HepG2 (cell line): ENCODE results near the gene PDPK1. TPM values are rescaled to one million over a fixed set of nuclear protein-coding genes. Genes with fewer than 3 reads are reported as not detected.

ENCODE experiments used
- ATAC-seq: fragments of 200-7000 bp; cut with Tn5 transposase; 3 replicates; pipeline ENCODE4 v1.9.1; 2020; ENCODE audit warnings: mild to moderate bottlenecking, moderate library complexity
- BruUV-seq: library from RNA; stranded (reverse); fragments of 400-500 nt; replicated peaks from 2 replicates; lab custom pipeline; 2021; lab: Mats Ljungman, UMichigan
- CTCF ChIA-PET: fragments of 300-600 bp; formaldehyde crosslinking; extraction: SDS; loops from one replicate; lab custom pipeline; 2021; ENCODE audit warnings: low total read pairs, inconsistent platforms, low intra/inter-chr PET ratio; lab: Yijun Ruan, JAX
- POLR2A ChIA-PET: fragments of 350-600 bp; sonication (Branson Sonifier 250); formaldehyde crosslinking; loops from one replicate; lab custom pipeline; 2020; ENCODE audit warnings: antibody characterized with exemption, inconsistent platforms; lab: Yijun Ruan, JAX
- DNase-seq: peaks from one replicate; pipeline ENCODE4 v3.0.0-alpha.2; 2015; ENCODE audit warnings: low spot score
- FAIRE-seq: peaks from 3 replicates; lab custom pipeline; 2011; peaks lifted over from hg19 to GRCh38; lab: Jason Lieb, UNC
- H2AFZ ChIP-seq: one replicate; pipeline ENCODE4 v1.6.1; 2011; ENCODE audit warnings: low read length, inconsistent platforms
- H3K27ac ChIP-seq: fragments of 300-600 bp; 3 replicates; pipeline ENCODE4 v1.8.0; 2011; ENCODE audit warnings: mixed run types, mild to moderate bottlenecking, mixed read lengths, low read length, inconsistent platforms; ENCODE audit not compliant: insufficient read depth; ENCODE audit errors: extremely low read length
- H3K27me3 ChIP-seq, 2 experiments: fragments of 200-600 bp in 1 of 2; 2 replicates in 1 of 2; 3 replicates in 1 of 2; pipeline versions ENCODE4 v1.6.0 to v1.8.0; 2011; ENCODE audit warnings: low read length in 2 of 2, mild to moderate bottlenecking in 2 of 2, moderate library complexity in 2 of 2, inconsistent platforms in 1 of 2; ENCODE audit not compliant: insufficient read depth in 2 of 2, control insufficient read depth in 1 of 2
- H3K36me3 ChIP-seq, 2 experiments: fragments of 200-600 bp in 1 of 2; replicated peaks in 1 of 2; 2 replicates in 1 of 2; 3 replicates in 1 of 2; pipeline versions ENCODE4 v1.5.1 to v1.8.0; 2011; ENCODE audit warnings: low read length in 2 of 2, inconsistent platforms in 1 of 2; ENCODE audit not compliant: insufficient read depth in 2 of 2, control insufficient read depth in 1 of 2
- H3K4me1 ChIP-seq: 2 replicates; pipeline ENCODE4 v1.5.1; 2012; ENCODE audit warnings: low read length, inconsistent platforms; ENCODE audit not compliant: insufficient read depth
- H3K4me2 ChIP-seq: 2 replicates; pipeline ENCODE4 v1.6.0; 2011; ENCODE audit warnings: low read depth, low read length, inconsistent platforms
- H3K4me3 ChIP-seq, 3 experiments: fragments of 200-600 bp in 1 of 3; sonication (generic), shearing (Covaris generic) in 1 of 3; replicated peaks in 1 of 3; 2 replicates each; pipeline ENCODE4 v1.5.1; 2011 to 2016; ENCODE audit warnings: low read length in 3 of 3, inconsistent platforms in 2 of 3, low read depth in 2 of 3, mild to moderate bottlenecking in 2 of 3, control low read depth in 1 of 3, mixed read lengths in 1 of 3; ENCODE audit not compliant: insufficient read depth in 1 of 3
- H3K79me2 ChIP-seq: one replicate; pipeline ENCODE4 v1.6.1; 2011; ENCODE audit warnings: low read length, inconsistent platforms; ENCODE audit not compliant: insufficient read depth
- H3K9ac ChIP-seq: 2 replicates; pipeline ENCODE4 v1.6.0; 2011; ENCODE audit warnings: mild to moderate bottlenecking, low read depth, low read length, inconsistent platforms; ENCODE audit not compliant: insufficient read depth
- H3K9me3 ChIP-seq: 2 replicates; pipeline ENCODE4 v1.5.1; 2012; ENCODE audit warnings: mild to moderate bottlenecking, low read length
- H4K20me1 ChIP-seq: 2 replicates; pipeline ENCODE4 v1.6.0; 2011; ENCODE audit warnings: inconsistent platforms, mild to moderate bottlenecking, low read length, moderate library complexity; ENCODE audit not compliant: insufficient read depth
- DNMT1 ChIP-seq: sonication (generic); formaldehyde crosslinking; IDR thresholded peaks from 2 replicates; pipeline ENCODE4 v1.5.1; 2020; ENCODE audit warnings: mild to moderate bottlenecking, missing genetic modification reagents
- GATA4 ChIP-seq: sonication (generic); IDR thresholded peaks from 2 replicates; pipeline ENCODE4 v1.6.1; 2016; ENCODE audit warnings: antibody characterized with exemption, low read depth, borderline replicate concordance
- GLI4 ChIP-seq: sonication (generic); formaldehyde crosslinking; IDR thresholded peaks from 2 replicates; pipeline ENCODE4 v1.5.1; 2020; ENCODE audit warnings: missing genetic modification reagents, mild to moderate bottlenecking, moderate library complexity, borderline replicate concordance
- GPN1 ChIP-seq: sonication (generic); formaldehyde crosslinking; IDR thresholded peaks from 2 replicates; pipeline ENCODE4 v1.5.1; 2020; ENCODE audit warnings: missing genetic modification reagents, borderline replicate concordance
- PAF1 ChIP-seq: IDR thresholded peaks from 2 replicates; pipeline ENCODE4 v1.6.1; 2016; ENCODE audit warnings: missing genetic modification reagents, missing compliant biosample characterization
- RARG ChIP-seq: sonication (generic); formaldehyde crosslinking; IDR thresholded peaks from 2 replicates; pipeline ENCODE4 v1.4.0; 2020; ENCODE audit warnings: low read depth, mild to moderate bottlenecking, missing genetic modification reagents
- SPEN ChIP-seq: sonication (generic); formaldehyde crosslinking; IDR thresholded peaks from 2 replicates; pipeline ENCODE4 v1.5.1; 2020; ENCODE audit warnings: low read depth, mild to moderate bottlenecking, missing genetic modification reagents
- ZBTB43 ChIP-seq: sonication (generic); formaldehyde crosslinking; conservative IDR thresholded peaks from 2 replicates; pipeline ENCODE4 v1.4.0; 2020; ENCODE audit warnings: missing genetic modification reagents
- ZHX1 ChIP-seq: sonication (generic); formaldehyde crosslinking; IDR thresholded peaks from 2 replicates; pipeline ENCODE4 v1.8.1; 2022; ENCODE audit warnings: low read depth, mild to moderate bottlenecking, missing genetic modification reagents
- ZHX2 ChIP-seq, 2 experiments: sonication (generic) in 1 of 2; formaldehyde crosslinking in 1 of 2; IDR thresholded peaks; 2 replicates each; pipeline versions ENCODE4 v1.6.1 to v1.9.0; 2014 to 2022; ENCODE audit warnings: antibody characterized with exemption in 1 of 2, borderline replicate concordance in 1 of 2, inconsistent platforms in 1 of 2, low read depth in 1 of 2, missing genetic modification reagents in 1 of 2
- ZNF207 ChIP-seq: fragments of 450-650 bp; IDR thresholded peaks from 2 replicates; pipeline ENCODE4 v1.6.1; 2016; ENCODE audit warnings: antibody characterized with exemption, borderline replicate concordance
- ZNF614 ChIP-seq: IDR thresholded peaks from 2 replicates; pipeline ENCODE4 v1.6.1; 2018; ENCODE audit warnings: missing biosample characterization, missing genetic modification reagents, inconsistent platforms, borderline replicate concordance
- WGBS: methylation state at CpG from one replicate; pipeline ENCODE4 v1.1.6; 2017; ENCODE audit warnings: low lambda C conversion rate; 5-methylcytosine and 5-hydroxymethylcytosine counted together
- in situ Hi-C: cut with HindIII; loops from 2 replicates; pipeline ENCODE4 v1.10.0; 2017; ENCODE audit warnings: low pct_unique_long_range_greater_than_20kb; ENCODE audit not compliant: extremely low pct_ligation_motif_present
- intact Hi-C: fragments of 100-400 bp; cut with micrococcal nuclease; formaldehyde crosslinking; loops from one replicate; pipeline ENCODE4 v1.10.0; 2022; ENCODE audit not compliant: unreplicated experiment
- polyA plus RNA-seq, 8 experiments: library from polyadenylated mRNA; depleted of rRNA in 3 of 8; stranded (reverse) in 7 of 8; unstranded in 1 of 8; fragments of >200 nt; fragmentation: Illumina TruSeq in 4 of 8; extraction: Trizol in 4 of 8; gene quantifications; 2 replicates each; pipeline versions ENCODE4 v1.2.1 to v1.2.3, GENCODE V29; 2011 to 2016; ENCODE audit warnings: low read depth in 4 of 8, missing spikeins in 1 of 8, mixed read lengths in 1 of 8; ENCODE audit not compliant: insufficient read depth in 1 of 8
- total RNA-seq, 5 experiments: library from RNA; depleted of rRNA; stranded (reverse); fragments of >200 nt; fragmentation: Illumina TruSeq; extraction: Trizol; gene quantifications; 2 replicates each; pipeline ENCODE4 v1.2.3, GENCODE V29; 2016; ENCODE audit warnings: low read depth in 1 of 5

The PDPK1 gene
- total and polyA plus RNA-seq, 2 of the 13 experiments (the other 11 are each of a cell fraction or from before 2014, with no cell fraction given): 59.6 to 129 TPM

GRCh38 chr16:2531696-2532493 is 5.9 kb upstream of the PDPK1 start:
- Histone ChIP-seq H4K20me1 (no peaks in the 10 kb centered on the region), H3K27me3 (no peaks in the 10 kb centered on the region), H3K9ac (peak overlapping the region; percentile 67), H3K27ac (peak overlapping the region; percentile 75), H3K4me3 (peak overlapping the region; percentile 47 to 77 (median 69); a peak in 5 of 6 replicates), H3K4me1 (peaks cover 59% of the 10 kb centered on the region), H3K79me2 (peaks cover 5% of the 10 kb centered on the region), H3K36me3 (peaks cover 9 to 29% of the 10 kb centered on the region in 2 experiments), H3K9me3 (no peaks in the 10 kb centered on the region), H2AFZ (no peak overlapping the region), H3K4me2 (peak overlapping the region; percentile 92)
- no TSS peak for BruUV-seq
- DNase-seq: peak; percentile 92
- ATAC-seq: peak; percentile 76
- intact Hi-C loops: no loop called here
- 2% methylated on average over 9 of the region's 84 CpGs for WGBS
- in situ Hi-C loops: no loop called here
- ChIA-PET POLR2A (interaction anchor here (1.2 to 2.2 kb wide), 7 partner anchors 8 to 55 kb away, joined by 3 to 14 read pairs (median 10); partner anchors contain the start of genes AMDHD2 and ATP6V0C), CTCF (no interaction called here)
- FAIRE-seq: no peak
- TF ChIP-seq RARG (CRISPR knock-in tag) (no peak), ZNF614 (CRISPR knock-in tag) (0 out of 2 replicates have a peak, but pooled peaks have one; percentile 49), GATA4 (0 out of 2 replicates have a peak, but pooled peaks have one; percentile 54), GPN1 (CRISPR knock-in tag) (no peak), ZBTB43 (CRISPR knock-in tag) (0 out of 2 replicates have a peak, but pooled peaks have one; percentile 22), GLI4 (peak; percentile 82; the same call in 1 of the 2 replicates), ZNF207 (no peak), ZHX1 (CRISPR knock-in tag) (peak; percentile 70), ZHX2 (IDR thresholded peaks at IDR 0.05; ENCODE audit: low read depth) (0 out of 2 replicates have a peak, but pooled peaks have one; percentile 61), ZHX2 (CRISPR knock-in tag; IDR thresholded peaks at IDR 0.05; ENCODE audit: borderline replicate concordance) (no peak), PAF1 (CRISPR knock-in tag) (peak; percentile 74; the same call in 1 of the 2 replicates), DNMT1 (peak; percentile 77; the same call in 1 of the 2 replicates), SPEN (CRISPR knock-in tag) (peak; percentile 78)
